ENCODE results near the gene CELSR1. TPM values are rescaled to one million over a fixed set of nuclear protein-coding genes. Genes with fewer than 3 reads are reported as not detected.

Gene CELSR1
- total RNA-seq, 1 donor from 2014 or later = 18.8 TPM

DNA sequence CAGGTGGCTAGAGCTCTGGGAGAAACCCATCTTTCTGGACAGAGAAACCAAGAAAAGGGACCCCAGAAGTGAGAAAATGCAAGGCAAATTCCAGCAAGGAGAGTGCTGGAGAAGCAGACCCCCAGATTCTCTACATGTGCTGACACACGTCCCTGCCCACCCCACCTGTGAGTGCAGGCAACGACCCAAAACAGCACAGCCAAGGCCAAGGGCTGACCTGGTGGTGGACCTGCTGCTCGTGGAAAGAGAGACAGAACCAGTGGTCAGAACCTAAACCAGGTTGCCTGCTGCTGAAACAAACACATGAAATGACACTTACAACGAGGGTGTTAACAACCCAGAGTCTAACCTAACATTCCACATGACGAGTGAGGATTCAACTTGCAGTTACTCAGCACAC lies 177.3 kb downstream of the CELSR1 start:
- TF ChIP-seq, protein P1, sequence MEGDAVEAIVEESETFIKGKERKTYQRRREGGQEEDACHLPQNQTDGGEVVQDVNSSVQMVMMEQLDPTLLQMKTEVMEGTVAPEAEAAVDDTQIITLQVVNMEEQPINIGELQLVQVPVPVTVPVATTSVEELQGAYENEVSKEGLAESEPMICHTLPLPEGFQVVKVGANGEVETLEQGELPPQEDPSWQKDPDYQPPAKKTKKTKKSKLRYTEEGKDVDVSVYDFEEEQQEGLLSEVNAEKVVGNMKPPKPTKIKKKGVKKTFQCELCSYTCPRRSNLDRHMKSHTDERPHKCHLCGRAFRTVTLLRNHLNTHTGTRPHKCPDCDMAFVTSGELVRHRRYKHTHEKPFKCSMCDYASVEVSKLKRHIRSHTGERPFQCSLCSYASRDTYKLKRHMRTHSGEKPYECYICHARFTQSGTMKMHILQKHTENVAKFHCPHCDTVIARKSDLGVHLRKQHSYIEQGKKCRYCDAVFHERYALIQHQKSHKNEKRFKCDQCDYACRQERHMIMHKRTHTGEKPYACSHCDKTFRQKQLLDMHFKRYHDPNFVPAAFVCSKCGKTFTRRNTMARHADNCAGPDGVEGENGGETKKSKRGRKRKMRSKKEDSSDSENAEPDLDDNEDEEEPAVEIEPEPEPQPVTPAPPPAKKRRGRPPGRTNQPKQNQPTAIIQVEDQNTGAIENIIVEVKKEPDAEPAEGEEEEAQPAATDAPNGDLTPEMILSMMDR (IDR thresholded peaks at IDR 0.05; ENCODE audit: unreplicated experiment) = no peak
- Mint-ChIP-seq H3K36me3 (peaks cover 35% of the 10 kb centered on the region), H3K4me3 (no peak overlapping the region), H3K27ac (no peak overlapping the region), H3K4me1 (peaks cover 2% of the 10 kb centered on the region), H3K9me3 (peaks cover 7% of the 10 kb centered on the region), H3K27me3 (ENCODE audit: low read depth) (no peaks in the 10 kb centered on the region)
- no peak for DNase-seq (ENCODE audit: low spot score in 2 of 2, unreplicated experiment in 2 of 2)

DNA sequence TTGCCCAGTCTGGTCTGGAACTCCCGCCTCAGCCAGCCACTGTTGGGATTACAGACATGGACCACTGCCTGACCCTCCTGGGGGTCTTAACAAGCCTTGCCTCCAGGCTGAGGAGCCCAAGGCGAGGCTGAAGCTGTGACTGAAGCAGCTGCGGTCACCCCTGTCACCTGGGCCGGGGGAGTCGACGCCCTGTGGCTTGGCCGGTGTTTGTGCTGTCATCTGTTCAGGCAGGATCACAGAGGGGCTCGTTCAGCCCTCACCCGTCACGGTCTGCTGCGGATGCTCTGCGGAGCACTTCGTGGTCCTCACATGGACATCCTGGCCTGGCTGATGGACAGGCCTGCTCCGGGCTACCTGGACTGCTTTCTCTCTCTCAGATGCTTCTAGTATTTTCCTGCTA lies 178.1 kb downstream of the CELSR1 start:
- Mint-ChIP-seq H3K27ac (no peak overlapping the region), H3K4me1 (peaks cover 2% of the 10 kb centered on the region), H3K27me3 (ENCODE audit: low read depth) (no peaks in the 10 kb centered on the region), H3K9me3 (peaks cover 7% of the 10 kb centered on the region), H3K36me3 (peaks cover 35% of the 10 kb centered on the region), H3K4me3 (no peak overlapping the region)
- DNase-seq (ENCODE audit: low spot score in 2 of 2, unreplicated experiment in 2 of 2) = no peak
- TF ChIP-seq, protein P1 (IDR thresholded peaks at IDR 0.05; ENCODE audit: unreplicated experiment) = no peak

- TF ChIP-seq, protein P1 (IDR thresholded peaks at IDR 0.05; ENCODE audit: unreplicated experiment) = no peak
- H3K27ac Mint-ChIP-seq = no peak overlapping the region
Measured at GRCh38 chr22:46358766-46359165, 178.7 kb downstream of the CELSR1 start.

GRCh38 chr22:46357711-46358520 lies 179.5 kb downstream of the CELSR1 start:
- Mint-ChIP-seq H3K36me3 (peaks cover 37% of the 10 kb centered on the region), H3K27me3 (ENCODE audit: low read depth) (no peaks in the 10 kb centered on the region), H3K4me1 (peaks cover 2% of the 10 kb centered on the region), H3K9me3 (peaks cover 7% of the 10 kb centered on the region), H3K4me3 (no peak overlapping the region), H3K27ac (no peak overlapping the region)
- TF ChIP-seq, protein P1 (IDR thresholded peaks at IDR 0.05; ENCODE audit: unreplicated experiment) = no peak
- DNase-seq (ENCODE audit: low spot score in 2 of 2, unreplicated experiment in 2 of 2) = no peak

More at GRCh38 chr22:46358766-46359165, 178.7 kb downstream of the CELSR1 start:
- H3K36me3 Mint-ChIP-seq = peaks cover 35% of the 10 kb centered on the region
- H3K4me1 Mint-ChIP-seq = peaks cover 2% of the 10 kb centered on the region
- H3K9me3 Mint-ChIP-seq = peaks cover 7% of the 10 kb centered on the region
- no peak overlapping the region for H3K4me3 Mint-ChIP-seq
- H3K27me3 Mint-ChIP-seq (ENCODE audit: low read depth) = no peaks in the 10 kb centered on the region
- DNase-seq (ENCODE audit: low spot score in 2 of 2, unreplicated experiment in 2 of 2) = no peak

- DNase-seq (ENCODE audit: low spot score in 2 of 2, unreplicated experiment in 2 of 2) = no peak
- peaks cover 7% of the 10 kb centered on the region for H3K9me3 Mint-ChIP-seq
- no peak overlapping the region for H3K27ac Mint-ChIP-seq
- H3K4me1 Mint-ChIP-seq = peaks cover 2% of the 10 kb centered on the region
- H3K36me3 Mint-ChIP-seq = peaks cover 45% of the 10 kb centered on the region
- no peak overlapping the region for H3K4me3 Mint-ChIP-seq
- TF ChIP-seq, protein P1 (IDR thresholded peaks at IDR 0.05; ENCODE audit: unreplicated experiment) = no peak
- H3K27me3 Mint-ChIP-seq (ENCODE audit: low read depth) = no peaks in the 10 kb centered on the region
Measured at GRCh38 chr22:46356496-46357480, 180.6 kb downstream of the CELSR1 start.
